NT2/D1 (cell line): ENCODE measurements around the gene SCCPDH.

Experiments used
- DNase-seq: peaks from one replicate; pipeline ENCODE4 v3.0.0-alpha.2; 2011; ENCODE audit warnings: low read depth, low spot score
- H3K27me3 ChIP-seq: 2 replicates; pipeline ENCODE4 v1.6.0; 2011; ENCODE audit warnings: mild to moderate bottlenecking; ENCODE audit not compliant: insufficient read length, insufficient read depth
- H3K36me3 ChIP-seq: 2 replicates; pipeline ENCODE4 v1.6.1; 2011; ENCODE audit warnings: mild to moderate bottlenecking, low read length, mixed read lengths; ENCODE audit not compliant: insufficient read depth, insufficient read length
- H3K4me1 ChIP-seq: 2 replicates; pipeline ENCODE4 v1.5.1; 2011; ENCODE audit not compliant: insufficient read depth, insufficient read length
- H3K4me3 ChIP-seq: 2 replicates; pipeline ENCODE4 v1.5.1; 2011; ENCODE audit warnings: low read depth; ENCODE audit not compliant: insufficient read length
- H3K9ac ChIP-seq: 2 replicates; pipeline ENCODE4 v1.6.0; 2011; ENCODE audit warnings: low read depth; ENCODE audit not compliant: insufficient read length
- H3K9me3 ChIP-seq: 2 replicates; pipeline ENCODE4 v1.5.1; 2011; ENCODE audit warnings: mild to moderate bottlenecking, low read length; ENCODE audit not compliant: insufficient read depth
- SUZ12 ChIP-seq: IDR thresholded peaks from 2 replicates; pipeline ENCODE4 v1.6.1; 2011; ENCODE audit not compliant: insufficient read length, insufficient read depth; ENCODE audit errors: extremely low read depth
- YY1 ChIP-seq: IDR thresholded peaks from 2 replicates; pipeline ENCODE4 v1.6.1; 2011; ENCODE audit not compliant: insufficient read length, insufficient read depth
- ZNF274 ChIP-seq: IDR thresholded peaks from 2 replicates; pipeline ENCODE4 v1.6.1; 2011; ENCODE audit warnings: mild to moderate bottlenecking, low read depth, low read length

SCCPDH gene

GRCh38 chr1:246695136-246695535 is 29.1 kb upstream of the SCCPDH start:
- Histone ChIP-seq H3K27me3 (no peaks in the 10 kb centered on the region), H3K9ac (no peak overlapping the region), H3K9me3 (peaks cover 32% of the 10 kb centered on the region; the same call in 1 of the 2 replicates), H3K36me3 (no peaks in the 10 kb centered on the region), H3K4me1 (no peaks in the 10 kb centered on the region), H3K4me3 (no peak overlapping the region)
- DNase-seq = no peak
- no peak for TF ChIP-seq SUZ12
- TF ChIP-seq YY1 = no peak
- no peak for TF ChIP-seq ZNF274

DNA sequence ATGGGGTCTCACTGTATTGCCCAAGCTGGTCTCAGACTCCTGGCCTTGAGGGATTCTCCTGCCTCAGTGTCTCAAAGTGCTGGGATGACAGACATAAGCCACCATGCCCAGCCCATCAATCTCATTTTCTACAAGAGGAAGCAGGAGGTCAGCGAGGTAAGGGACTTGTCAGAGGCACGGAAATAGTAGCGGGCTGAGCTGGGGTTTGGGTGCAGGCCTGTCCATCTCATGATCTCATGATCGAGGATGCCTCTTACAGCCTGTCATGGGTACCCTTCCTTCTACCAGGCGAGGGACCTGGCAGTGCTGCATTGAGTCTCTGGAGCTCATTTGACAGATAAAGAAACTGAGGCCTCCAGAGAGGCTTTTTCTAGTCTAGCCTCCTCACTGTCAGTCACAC is 28.5 kb upstream of the SCCPDH start:
- TF ChIP-seq ZNF274 = no peak
- TF ChIP-seq SUZ12 = no peak
- no peak for TF ChIP-seq YY1
- H3K27me3 ChIP-seq = no peaks in the 10 kb centered on the region
- H3K36me3 ChIP-seq = no peaks in the 10 kb centered on the region
- H3K9me3 ChIP-seq = peaks cover 32% of the 10 kb centered on the region; the same call in 1 of the 2 replicates
- no peak overlapping the region for H3K9ac ChIP-seq
- no peak for DNase-seq
- H3K4me3 ChIP-seq = no peak overlapping the region
- no peaks in the 10 kb centered on the region for H3K4me1 ChIP-seq

- Histone ChIP-seq H3K36me3 (no peaks in the 10 kb centered on the region), H3K4me1 (no peaks in the 10 kb centered on the region), H3K27me3 (no peaks in the 10 kb centered on the region), H3K9ac (no peak overlapping the region), H3K9me3 (peaks cover 24% of the 10 kb centered on the region; the same call in 1 of the 2 replicates), H3K4me3 (no peak overlapping the region)
- DNase-seq = no peak
- TF ChIP-seq ZNF274 (no peak), SUZ12 (no peak), YY1 (no peak)
Observed at GRCh38 chr1:246698466-246699094, 25.6 kb upstream of the SCCPDH start.

GRCh38 chr1:246699095-246699735 is 25.0 kb upstream of the SCCPDH start:
- TF ChIP-seq YY1 = no peak
- TF ChIP-seq ZNF274 = no peak
- no peak for TF ChIP-seq SUZ12
- Histone ChIP-seq H3K9ac (no peak overlapping the region), H3K27me3 (no peaks in the 10 kb centered on the region), H3K9me3 (peaks cover 17% of the 10 kb centered on the region; the same call in 1 of the 2 replicates), H3K4me1 (no peaks in the 10 kb centered on the region), H3K4me3 (no peak overlapping the region), H3K36me3 (no peaks in the 10 kb centered on the region)
- DNase-seq = peak; percentile 86

GRCh38 chr1:246703581-246703980 is 20.6 kb upstream of the SCCPDH start:
- H3K9me3 ChIP-seq = no peaks in the 10 kb centered on the region
- no peak for DNase-seq
- H3K27me3 ChIP-seq = no peaks in the 10 kb centered on the region
- H3K4me3 ChIP-seq = no peak overlapping the region
- H3K36me3 ChIP-seq = no peaks in the 10 kb centered on the region
- H3K9ac ChIP-seq = no peak overlapping the region
- no peaks in the 10 kb centered on the region for H3K4me1 ChIP-seq
- TF ChIP-seq ZNF274 = no peak
- no peak for TF ChIP-seq YY1
- no peak for TF ChIP-seq SUZ12

GRCh38 chr1:246705368-246705767 is 18.8 kb upstream of the SCCPDH start:
- H3K4me3 ChIP-seq = no peak overlapping the region
- peaks cover 2% of the 10 kb centered on the region; the same call in 1 of the 2 replicates for H3K9me3 ChIP-seq
- no peak for DNase-seq
- no peak for TF ChIP-seq YY1
- TF ChIP-seq SUZ12 = no peak
- no peak for TF ChIP-seq ZNF274
- no peak overlapping the region for H3K9ac ChIP-seq
- no peaks in the 10 kb centered on the region for H3K36me3 ChIP-seq
- no peaks in the 10 kb centered on the region for H3K4me1 ChIP-seq
- no peaks in the 10 kb centered on the region for H3K27me3 ChIP-seq

DNA sequence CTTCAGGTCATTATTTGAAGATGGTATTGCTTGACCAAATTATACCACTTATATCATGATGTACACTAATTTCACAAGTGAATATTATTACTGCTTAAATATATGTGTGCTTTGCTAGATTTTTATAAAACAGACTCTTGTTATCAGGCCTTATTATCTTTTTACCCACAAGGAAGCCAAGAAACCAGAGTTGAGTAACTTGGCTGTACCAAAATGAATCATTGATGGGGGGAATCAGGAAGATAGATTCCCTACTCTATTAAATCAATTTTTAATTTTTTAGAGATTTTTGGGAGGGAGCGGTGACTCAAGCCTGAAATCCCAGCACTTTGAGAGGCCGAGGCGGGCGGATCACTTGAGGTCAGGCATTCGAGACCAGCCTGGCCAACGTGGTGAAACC is 16.0 kb upstream of the SCCPDH start:
- Histone ChIP-seq H3K36me3 (no peaks in the 10 kb centered on the region), H3K9ac (no peak overlapping the region), H3K4me3 (no peak overlapping the region), H3K4me1 (no peaks in the 10 kb centered on the region), H3K27me3 (no peaks in the 10 kb centered on the region), H3K9me3 (peaks cover 9% of the 10 kb centered on the region; the same call in 1 of the 2 replicates)
- no peak for DNase-seq
- TF ChIP-seq YY1 (no peak), ZNF274 (no peak), SUZ12 (no peak)

- no peak for DNase-seq
- Histone ChIP-seq H3K9me3 (peaks cover 16% of the 10 kb centered on the region; the same call in 1 of the 2 replicates), H3K9ac (no peak overlapping the region), H3K4me3 (no peak overlapping the region), H3K36me3 (no peaks in the 10 kb centered on the region), H3K4me1 (no peaks in the 10 kb centered on the region), H3K27me3 (peaks cover 5% of the 10 kb centered on the region)
- TF ChIP-seq YY1 (no peak), SUZ12 (no peak), ZNF274 (no peak)
Observed at GRCh38 chr1:246709196-246709595, 15.0 kb upstream of the SCCPDH start.
